COLO668 (cell line): ENCODE results near the gene ANKRD9.
"Not testable (repeated sequence)": the region's sequence is repeated elsewhere in the genome, so short reads cannot be mapped to it uniquely, and the experiment has no call there.

Experiments used
- DNase-seq: peaks from one replicate; lab custom pipeline; 2025; ENCODE audit not compliant: unreplicated experiment; lab: John Stamatoyannopoulos, UW

Gene ANKRD9

GRCh38 chr14:102509746-102510615 is at the start of gene ANKRD9:
ANKRD9 (minus strand) TSS chr14:102509776; CDS start chr14:102507889, 1,887 bp downstream.
- DNase-seq: peak; percentile 94

GRCh38 chr14:102558556-102558955 is 49.0 kb upstream of the ANKRD9 start:
- DNase-seq: no peak

- DNase-seq: no peak
These were observed 48.1 kb upstream of the ANKRD9 start for GRCh38 chr14:102557434-102558226.

- DNase-seq: no peak
These were observed 46.6 kb upstream of the ANKRD9 start for GRCh38 chr14:102556098-102556677.

- peak; percentile 72 for DNase-seq
These were observed 45.5 kb upstream of the ANKRD9 start for GRCh38 chr14:102554821-102555819.

GRCh38 chr14:102551995-102552705 is 42.6 kb upstream of the ANKRD9 start:
- no peak for DNase-seq

GRCh38 chr14:102550927-102551401 is 41.4 kb upstream of the ANKRD9 start:
- DNase-seq: not testable (repeated sequence)

- no peak for DNase-seq
These were observed 39.2 kb upstream of the ANKRD9 start for GRCh38 chr14:102548616-102549240.

- DNase-seq: no peak
These were observed 36.1 kb upstream of the ANKRD9 start for GRCh38 chr14:102545461-102546265.

GRCh38 chr14:102544747-102545460 is 35.3 kb upstream of the ANKRD9 start:
- DNase-seq: peak; percentile 26

- no peak for DNase-seq
These were observed 34.6 kb upstream of the ANKRD9 start for GRCh38 chr14:102544046-102544746.

GRCh38 chr14:102541771-102542170 is 32.2 kb upstream of the ANKRD9 start:
- DNase-seq: no peak

- not testable (repeated sequence) for DNase-seq
These were observed 31.5 kb upstream of the ANKRD9 start for GRCh38 chr14:102541029-102541491.

GRCh38 chr14:102540315-102541028 is 30.9 kb upstream of the ANKRD9 start:
- DNase-seq: peak; percentile 77

- DNase-seq: peak; percentile 50
These were observed 30.2 kb upstream of the ANKRD9 start for GRCh38 chr14:102539544-102540314.
